Activated T-helper 2 cell treated with anti-CD3 and anti-CD28 coated beads, Interferon-gamma antibody, Interleukin-2, Interleukin-4, amounts not matched to agents 10 μg/mL and 5 μg/mL and 100 μg/mL, durations not matched to agents 14 hours and 24 hours and 36 hours (primary cell): Measurements from ENCODE around the gene MANF. TPM values are rescaled to one million over a fixed set of nuclear protein-coding genes. Genes with fewer than 3 reads are reported as not detected.

Experiments used
- DNase-seq: peaks from one replicate; pipeline ENCODE4 v3.0.0; 2021; ENCODE audit warnings: low spot score
- H3K27ac Mint-ChIP-seq: one replicate; pipeline ENCODE4 v1.8.0; 2021; ENCODE audit warnings: mixed read lengths
- H3K27me3 Mint-ChIP-seq: one replicate; pipeline ENCODE4 v1.8.0; 2021; ENCODE audit warnings: low read depth, mixed read lengths
- H3K36me3 Mint-ChIP-seq: one replicate; pipeline ENCODE4 v1.8.0; 2021; ENCODE audit warnings: low read depth, mixed read lengths
- H3K4me1 Mint-ChIP-seq: one replicate; pipeline ENCODE4 v1.8.0; 2021; ENCODE audit warnings: low read depth, mixed read lengths
- H3K4me3 Mint-ChIP-seq: one replicate; pipeline ENCODE4 v1.8.0; 2021; ENCODE audit warnings: low read depth, mild to moderate bottlenecking, moderate library complexity, mixed read lengths
- H3K9me3 Mint-ChIP-seq: one replicate; pipeline ENCODE4 v1.8.0; 2021; ENCODE audit warnings: mixed read lengths
- intact Hi-C: fragments of 100-400 bp; cut with micrococcal nuclease; formaldehyde crosslinking; loops from one replicate; pipeline ENCODE4 v1.15.1; 2023
- total RNA-seq: library from RNA; stranded (reverse); gene quantifications from 2 replicates; pipeline ENCODE4 v1.2.3, GENCODE V29; 2022

MANF gene
- total RNA-seq, 1 donor from 2014 or later: 235 TPM

- peak; percentile 26 for DNase-seq
- no peaks in the 10 kb centered on the region for H3K9me3 Mint-ChIP-seq
- peaks cover 9% of the 10 kb centered on the region for H3K4me1 Mint-ChIP-seq
- no peaks in the 10 kb centered on the region for H3K27me3 Mint-ChIP-seq
- H3K4me3 Mint-ChIP-seq: no peak overlapping the region
- peaks cover 44% of the 10 kb centered on the region for H3K36me3 Mint-ChIP-seq
- no peak overlapping the region for H3K27ac Mint-ChIP-seq
- intact Hi-C loops: no loop called here
Observed at GRCh38 chr3:51434746-51435327, 49.7 kb downstream of the MANF start.

- no peak overlapping the region for H3K4me3 Mint-ChIP-seq
- no peaks in the 10 kb centered on the region for H3K27me3 Mint-ChIP-seq
- no peaks in the 10 kb centered on the region for H3K9me3 Mint-ChIP-seq
- no peak for DNase-seq
- peaks cover 16% of the 10 kb centered on the region for H3K4me1 Mint-ChIP-seq
- H3K27ac Mint-ChIP-seq: no peak overlapping the region
- intact Hi-C loops: no loop called here
- H3K36me3 Mint-ChIP-seq: peaks cover 56% of the 10 kb centered on the region
Observed at GRCh38 chr3:51436998-51437639, 52.0 kb downstream of the MANF start.

Other genes with a start within 250 kb of the MANF start
- gene RBM15B, start 6.0 kb downstream of the MANF start, total RNA-seq: 36.1 and 37.4 TPM in 2 replicates
- gene DCAF1, start 114.7 kb downstream of the MANF start, total RNA-seq: 41.1 and 43.0 TPM in 2 replicates
- 39.3 and 40.0 TPM in 2 replicates for gene RAD54L2, start 153.4 kb downstream of the MANF start, total RNA-seq